ENCODE results near the gene PPFIA4. TPM values are rescaled to one million over a fixed set of nuclear protein-coding genes. Genes with fewer than 3 reads are reported as not detected.

The PPFIA4 gene
- total and polyA plus RNA-seq, 4 donors: 0.30 to 5.1 (median 0.95) TPM

GRCh38 chr1:203112475-203112874 is 86.2 kb downstream of the PPFIA4 start:
- no peak for ATAC-seq (ENCODE audit: insufficient read depth, low FRiP score)

GRCh38 chr1:203113308-203113707 is 87.0 kb downstream of the PPFIA4 start:
- Histone ChIP-seq H3K4me3 (no peak overlapping the region), H3K9me3 (ENCODE audit: control insufficient read depth in 4 of 4, insufficient read depth in 3 of 4, low read length in 3 of 4) (no peaks in the 10 kb centered on the region), H3K36me3 (ENCODE audit: control insufficient read depth in 4 of 4, insufficient read depth in 4 of 4, low read length in 4 of 4) (no peaks in the 10 kb centered on the region), H3K27ac (ENCODE audit: low read depth in 1 of 2, low read length in 1 of 2) (no peak overlapping the region), H3K9ac (ENCODE audit: insufficient read depth in 1 of 2, low read length in 2 of 2) (no peak overlapping the region), H3K27me3 (ENCODE audit: control insufficient read depth in 3 of 3, insufficient read depth in 3 of 3, low read length in 2 of 3) (peaks cover 0 to 15% (median 7%) of the 10 kb centered on the region in 3 donors), H3K4me1 (ENCODE audit: control insufficient read depth in 5 of 5, insufficient read depth in 5 of 5, low read length in 5 of 5) (peaks cover 0 to 3% (median 0%) of the 10 kb centered on the region in 5 donors)
- no peak for TF ChIP-seq CTCF (IDR thresholded peaks at IDR 0.05; ENCODE audit: control extremely low read depth, extremely low read depth)
- DNase-seq (no peak), ATAC-seq (ENCODE audit: insufficient read depth, low FRiP score) (no peak)
- 87 to 90% methylated on average over 4 of the region's 4 CpGs for whole genome bisulfite sequencing, 2 donors

More at GRCh38 chr1:203112475-203112874, 86.2 kb downstream of the PPFIA4 start:
- Histone ChIP-seq H3K4me3 (no peak overlapping the region), H3K9ac (ENCODE audit: insufficient read depth in 1 of 2, low read length in 2 of 2) (no peak overlapping the region), H3K9me3 (ENCODE audit: control insufficient read depth in 4 of 4, insufficient read depth in 3 of 4, low read length in 3 of 4) (no peaks in the 10 kb centered on the region), H3K36me3 (ENCODE audit: control insufficient read depth in 4 of 4, insufficient read depth in 4 of 4, low read length in 4 of 4) (no peaks in the 10 kb centered on the region), H3K27me3 (ENCODE audit: control insufficient read depth in 3 of 3, insufficient read depth in 3 of 3, low read length in 2 of 3) (peaks cover 0 to 15% (median 12%) of the 10 kb centered on the region in 3 donors), H3K4me1 (ENCODE audit: control insufficient read depth in 5 of 5, insufficient read depth in 5 of 5, low read length in 5 of 5) (no peaks in the 10 kb centered on the region), H3K27ac (ENCODE audit: low read depth in 1 of 2, low read length in 1 of 2) (no peak overlapping the region)
- WGBS, 2 donors: 43 to 55% methylated on average over 2 of the region's 2 CpGs
- no peak for TF ChIP-seq CTCF (IDR thresholded peaks at IDR 0.05; ENCODE audit: control extremely low read depth, extremely low read depth)
- peak in 2 of 3 donors; percentile 72 to 79 for DNase-seq

GRCh38 chr1:203114202-203114601 is 87.9 kb downstream of the PPFIA4 start:
- WGBS, 2 donors: 77 to 78% methylated on average over 7 of the region's 7 CpGs

More at GRCh38 chr1:203114202-203114601, 87.9 kb downstream of the PPFIA4 start:
- TF ChIP-seq CTCF (IDR thresholded peaks at IDR 0.05; ENCODE audit: control extremely low read depth, extremely low read depth): no peak
- ATAC-seq (ENCODE audit: insufficient read depth, low FRiP score): no peak
- Histone ChIP-seq H3K4me1 (ENCODE audit: control insufficient read depth in 5 of 5, insufficient read depth in 5 of 5, low read length in 5 of 5) (peaks cover 0 to 3% (median 0%) of the 10 kb centered on the region in 5 donors), H3K9me3 (ENCODE audit: control insufficient read depth in 4 of 4, insufficient read depth in 3 of 4, low read length in 3 of 4) (no peaks in the 10 kb centered on the region), H3K27me3 (ENCODE audit: control insufficient read depth in 3 of 3, insufficient read depth in 3 of 3, low read length in 2 of 3) (peaks cover 0 to 13% (median 4%) of the 10 kb centered on the region in 3 donors), H3K9ac (ENCODE audit: insufficient read depth in 1 of 2, low read length in 2 of 2) (no peak overlapping the region), H3K36me3 (ENCODE audit: control insufficient read depth in 4 of 4, insufficient read depth in 4 of 4, low read length in 4 of 4) (no peaks in the 10 kb centered on the region), H3K4me3 (no peak overlapping the region), H3K27ac (ENCODE audit: low read depth in 1 of 2, low read length in 1 of 2) (no peak overlapping the region)
- no peak for DNase-seq
